ENCODE measurements around the gene SUPT6H. TPM values are rescaled to one million over a fixed set of nuclear protein-coding genes. Genes with fewer than 3 reads are reported as not detected.

SUPT6H gene
- total and polyA plus RNA-seq, 9 of the 15 experiments (the other 6 are each of a cell fraction or from before 2014, with no cell fraction given), result 1.7 to 77.7 (median 49.2) TPM

- TF ChIP-seq RREB1 (CRISPR knock-in tag; IDR thresholded peaks at IDR 0.05), result no peak
- no peak for TF ChIP-seq IRF1 (CRISPR knock-in tag; IDR thresholded peaks at IDR 0.05; ENCODE audit: borderline replicate concordance)
- TF ChIP-seq STAT6 (CRISPR knock-in tag; IDR thresholded peaks at IDR 0.05), result no peak
- TF ChIP-seq FOXJ3 (CRISPR knock-in tag; IDR thresholded peaks at IDR 0.05), result no peak
- peak; percentile 81; the same call in 1 of the 2 replicates for TF ChIP-seq KLF13 (tag; IDR thresholded peaks at IDR 0.05; ENCODE audit: borderline replicate concordance, low read depth)
- no peak for TF ChIP-seq NEUROD1 (IDR thresholded peaks at IDR 0.05; ENCODE audit: borderline replicate concordance, low read depth, low read length, partially characterized antibody)
- no peak for TF ChIP-seq ZNF707 (CRISPR knock-in tag; conservative IDR thresholded peaks at IDR 0.05)
- TF ChIP-seq CREB5 (CRISPR knock-in tag; IDR thresholded peaks at IDR 0.05), result no peak
- TF ChIP-seq KAT7 (CRISPR knock-in tag; IDR thresholded peaks at IDR 0.05; ENCODE audit: borderline replicate concordance), result 0 out of 2 replicates have a peak, but pooled peaks have one; percentile 13
- TF ChIP-seq SREBF1 (IDR thresholded peaks at IDR 0.05; ENCODE audit: borderline replicate concordance, low read depth, low read length), result no peak
- TF ChIP-seq C11orf30 (IDR thresholded peaks at IDR 0.05; ENCODE audit: low read depth), result no peak
- 0 out of 2 replicates have a peak, but pooled peaks have one; percentile 73 for TF ChIP-seq ZNF175 (CRISPR knock-in tag; IDR thresholded peaks at IDR 0.05; ENCODE audit: low read depth)
- no peak for TF ChIP-seq SETDB1 (IDR thresholded peaks at IDR 0.05; ENCODE audit: low read length)
- TF ChIP-seq CHD2 (IDR thresholded peaks at IDR 0.05; ENCODE audit: low read depth, low read length), result no peak; the same call in 1 of the 2 replicates
- no peak for TF ChIP-seq SIX5 (IDR thresholded peaks at IDR 0.05; ENCODE audit: borderline replicate concordance in 1 of 2, insufficient read depth in 1 of 2, low read depth in 1 of 2, low read length in 2 of 2)
Measured at GRCh38 chr17:28710861-28711722, 49.1 kb downstream of the SUPT6H start (continued).

All from K562 (cell line).